ENCODE measurements around the gene NUP133.

DNA sequence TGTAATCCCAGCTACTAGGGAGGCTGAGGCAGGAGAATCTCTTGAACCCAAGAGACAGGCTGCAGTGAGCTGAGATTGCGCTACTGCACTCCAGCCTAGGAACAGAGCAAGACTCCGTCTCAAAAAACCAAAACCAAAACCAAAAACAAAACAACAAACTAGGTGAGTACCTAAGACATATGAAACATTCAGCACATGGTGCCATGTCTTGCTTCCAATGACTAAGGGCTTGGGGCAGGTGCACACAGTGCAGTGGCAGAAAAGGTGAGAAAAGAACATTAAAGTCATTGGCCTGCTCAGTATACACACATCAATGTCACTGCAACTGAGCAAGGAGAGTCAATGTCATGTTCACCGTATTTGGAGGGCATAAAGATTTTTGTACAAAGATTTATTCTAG lies 70.1 kb downstream of the NUP133 start:
- no peak for TF ChIP-seq POLR2A (IDR thresholded peaks at IDR 0.05)
- TF ChIP-seq CTCF (IDR thresholded peaks at IDR 0.05): no peak
